ENCODE data around the gene NEDD4L. TPM values are rescaled to one million over a fixed set of nuclear protein-coding genes. Genes with fewer than 3 reads are reported as not detected.

NEDD4L gene
- total RNA-seq, 1 donor = 31.5 TPM

GRCh38 chr18:58386780-58387179 lies 342.8 kb downstream of the NEDD4L start:
- TF ChIP-seq, protein P1, sequence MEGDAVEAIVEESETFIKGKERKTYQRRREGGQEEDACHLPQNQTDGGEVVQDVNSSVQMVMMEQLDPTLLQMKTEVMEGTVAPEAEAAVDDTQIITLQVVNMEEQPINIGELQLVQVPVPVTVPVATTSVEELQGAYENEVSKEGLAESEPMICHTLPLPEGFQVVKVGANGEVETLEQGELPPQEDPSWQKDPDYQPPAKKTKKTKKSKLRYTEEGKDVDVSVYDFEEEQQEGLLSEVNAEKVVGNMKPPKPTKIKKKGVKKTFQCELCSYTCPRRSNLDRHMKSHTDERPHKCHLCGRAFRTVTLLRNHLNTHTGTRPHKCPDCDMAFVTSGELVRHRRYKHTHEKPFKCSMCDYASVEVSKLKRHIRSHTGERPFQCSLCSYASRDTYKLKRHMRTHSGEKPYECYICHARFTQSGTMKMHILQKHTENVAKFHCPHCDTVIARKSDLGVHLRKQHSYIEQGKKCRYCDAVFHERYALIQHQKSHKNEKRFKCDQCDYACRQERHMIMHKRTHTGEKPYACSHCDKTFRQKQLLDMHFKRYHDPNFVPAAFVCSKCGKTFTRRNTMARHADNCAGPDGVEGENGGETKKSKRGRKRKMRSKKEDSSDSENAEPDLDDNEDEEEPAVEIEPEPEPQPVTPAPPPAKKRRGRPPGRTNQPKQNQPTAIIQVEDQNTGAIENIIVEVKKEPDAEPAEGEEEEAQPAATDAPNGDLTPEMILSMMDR (IDR thresholded peaks at IDR 0.05; ENCODE audit: insufficient read depth, low read depth, low read length) = no peak
- DNase-seq (ENCODE audit: low read depth) = no peak
- no peak overlapping the region for H3K4me3 ChIP-seq (ENCODE audit: low read depth, low read length)

DNA sequence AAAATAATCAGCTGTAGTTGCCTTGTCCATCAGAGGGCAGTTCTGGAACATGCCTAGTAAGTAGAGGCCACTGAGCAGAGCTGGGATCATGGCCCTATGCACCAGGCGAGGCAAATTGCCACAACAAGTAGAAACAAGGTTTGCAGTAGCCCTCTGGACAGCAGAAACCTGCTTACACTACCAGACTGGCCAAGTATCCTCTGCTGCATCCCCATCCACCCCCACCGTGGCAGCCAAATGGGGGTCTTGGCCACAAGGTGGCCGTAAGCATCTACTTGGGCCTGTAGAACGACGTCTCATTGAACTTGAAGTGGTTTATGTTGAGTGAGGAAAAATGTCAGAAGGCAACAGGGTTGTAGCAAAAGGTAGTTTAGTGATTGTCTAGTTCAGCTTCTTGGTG lies 343.7 kb downstream of the NEDD4L start:
- H3K4me3 ChIP-seq (ENCODE audit: low read depth, low read length) = no peak overlapping the region
- no peak for DNase-seq (ENCODE audit: low read depth)
- TF ChIP-seq, protein P1 (IDR thresholded peaks at IDR 0.05; ENCODE audit: insufficient read depth, low read depth, low read length) = no peak

GRCh38 chr18:58388736-58389135 lies 344.7 kb downstream of the NEDD4L start:
- TF ChIP-seq, protein P1 (IDR thresholded peaks at IDR 0.05; ENCODE audit: insufficient read depth, low read depth, low read length) = no peak
- no peak overlapping the region for H3K4me3 ChIP-seq (ENCODE audit: low read depth, low read length)
- DNase-seq (ENCODE audit: low read depth) = no peak

GRCh38 chr18:58389745-58390144 lies 345.7 kb downstream of the NEDD4L start:
- no peak overlapping the region for H3K4me3 ChIP-seq (ENCODE audit: low read depth, low read length)
- DNase-seq (ENCODE audit: low read depth) = no peak
- TF ChIP-seq, protein P1 (IDR thresholded peaks at IDR 0.05; ENCODE audit: insufficient read depth, low read depth, low read length) = no peak

DNA sequence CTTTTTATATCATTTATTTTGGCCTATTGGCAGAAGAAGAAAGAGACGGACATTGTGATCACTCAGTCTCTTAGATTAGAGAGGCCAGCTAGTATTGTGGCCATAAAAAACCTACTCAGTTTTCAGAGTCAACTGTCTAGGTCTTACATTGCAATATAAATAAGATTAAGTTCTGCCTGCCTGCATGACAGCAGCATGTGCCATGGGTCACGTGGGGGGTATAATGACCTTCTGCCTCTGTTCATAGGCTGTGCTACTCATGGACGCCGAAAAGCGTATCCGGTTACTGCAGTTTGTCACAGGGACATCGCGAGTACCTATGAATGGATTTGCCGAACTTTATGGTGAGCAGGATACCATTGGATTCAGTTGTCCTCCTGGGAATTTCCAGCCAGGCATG lies 346.4 kb downstream of the NEDD4L start:
- no peak overlapping the region for H3K4me3 ChIP-seq (ENCODE audit: low read depth, low read length)
- no peak for DNase-seq (ENCODE audit: low read depth)
- TF ChIP-seq, protein P1 (IDR thresholded peaks at IDR 0.05; ENCODE audit: insufficient read depth, low read depth, low read length) = no peak

- DNase-seq (ENCODE audit: low read depth) = peak; percentile 19
- TF ChIP-seq, protein P1 (IDR thresholded peaks at IDR 0.05; ENCODE audit: insufficient read depth, low read depth, low read length) = no peak
Observed at GRCh38 chr18:58391231-58391825, 347.3 kb downstream of the NEDD4L start.

DNA sequence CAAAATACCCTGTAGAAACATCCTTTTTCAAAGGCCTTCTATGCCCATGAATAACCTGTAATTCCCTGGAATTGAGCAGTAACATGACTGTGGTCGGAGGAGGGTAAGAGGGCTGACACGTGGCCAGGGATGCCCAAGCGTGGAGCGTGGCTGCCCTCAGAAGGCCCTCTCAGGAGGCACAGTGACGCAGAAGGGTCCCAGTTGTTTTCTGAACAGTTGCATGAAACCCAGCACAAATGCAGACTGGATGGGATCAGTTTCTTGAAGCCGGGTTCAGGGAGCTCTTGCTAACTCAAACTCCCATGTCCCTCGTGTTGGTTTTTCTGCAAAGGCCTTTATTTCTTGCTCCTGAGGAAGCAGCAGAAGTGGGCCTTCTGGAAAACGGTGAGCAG lies 347.9 kb downstream of the NEDD4L start:
- TF ChIP-seq, protein P1 (IDR thresholded peaks at IDR 0.05; ENCODE audit: insufficient read depth, low read depth, low read length) = no peak
- no peak for DNase-seq (ENCODE audit: low read depth)

More at GRCh38 chr18:58391231-58391825, 347.3 kb downstream of the NEDD4L start:
- no peak overlapping the region for H3K4me3 ChIP-seq (ENCODE audit: low read depth, low read length)

More for the DNA sequence above, 347.9 kb downstream of the NEDD4L start:
- no peak overlapping the region for H3K4me3 ChIP-seq (ENCODE audit: low read depth, low read length)

Measured in fibroblast of villous mesenchyme (primary cell).